Erythroblast (primary cell): Measurements from ENCODE around the gene SLC25A43.
"Not testable (repeated sequence)": the region's sequence is repeated elsewhere in the genome, so short reads cannot be mapped to it uniquely, and the experiment has no call there.

Source experiments
- DNase-seq, 2 experiments: peaks; one replicate each; lab custom pipeline; 2025; lab: John Stamatoyannopoulos, UW
- GATA1 ChIP-seq: IDR thresholded peaks from 2 replicates; pipeline ENCODE4 v1.6.1; 2011; ENCODE audit warnings: low read depth, mild to moderate bottlenecking, control low read depth, low read length, moderate library complexity
- POLR2A ChIP-seq: IDR thresholded peaks from 2 replicates; pipeline ENCODE4 v1.6.1; 2011; ENCODE audit warnings: mild to moderate bottlenecking, low read length

SLC25A43 gene

DNA sequence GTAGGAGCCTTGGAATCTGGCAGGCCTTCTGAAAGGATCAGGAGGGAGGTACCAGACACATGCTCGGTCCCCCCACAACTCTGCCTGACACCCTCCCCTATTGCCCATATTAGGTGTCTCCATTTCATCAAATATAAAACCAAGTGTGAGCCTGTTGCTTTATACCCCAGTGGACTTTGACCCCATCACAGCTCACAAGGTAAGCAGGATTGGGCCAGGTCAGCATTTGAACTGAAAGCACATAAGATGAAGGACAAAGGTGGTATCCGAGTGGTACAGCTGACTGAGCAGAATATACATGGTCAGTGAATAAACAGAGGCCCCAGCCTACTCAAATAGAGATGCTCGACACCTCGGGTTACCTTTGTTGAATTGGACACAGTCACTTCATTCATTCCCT, 20.0 kb downstream of the SLC25A43 start:
- DNase-seq = no peak

DNA sequence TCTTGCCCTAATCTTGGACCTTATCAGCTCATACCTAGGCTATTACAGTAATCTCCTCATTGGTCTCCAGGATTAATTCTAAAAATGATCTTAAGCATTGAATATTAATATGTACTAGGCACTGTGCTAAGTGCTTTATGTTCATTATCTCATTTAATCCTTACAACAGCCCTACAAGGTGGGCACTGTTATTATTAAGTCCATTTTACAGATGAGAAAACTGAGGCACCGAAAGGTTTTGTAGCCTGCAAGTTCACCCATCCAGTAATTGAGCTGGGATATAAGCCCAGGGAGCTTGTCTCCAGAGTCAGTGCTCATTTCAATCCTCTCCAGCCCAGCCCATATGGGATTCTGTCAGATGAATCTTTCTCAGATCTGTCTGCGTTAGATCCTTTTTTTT, 20.8 kb downstream of the SLC25A43 start:
- TF ChIP-seq GATA1 = no peak
- DNase-seq = no peak

More for the DNA sequence above, 20.0 kb downstream of the SLC25A43 start:
- TF ChIP-seq GATA1 = no peak
- no peak for TF ChIP-seq POLR2A

DNA sequence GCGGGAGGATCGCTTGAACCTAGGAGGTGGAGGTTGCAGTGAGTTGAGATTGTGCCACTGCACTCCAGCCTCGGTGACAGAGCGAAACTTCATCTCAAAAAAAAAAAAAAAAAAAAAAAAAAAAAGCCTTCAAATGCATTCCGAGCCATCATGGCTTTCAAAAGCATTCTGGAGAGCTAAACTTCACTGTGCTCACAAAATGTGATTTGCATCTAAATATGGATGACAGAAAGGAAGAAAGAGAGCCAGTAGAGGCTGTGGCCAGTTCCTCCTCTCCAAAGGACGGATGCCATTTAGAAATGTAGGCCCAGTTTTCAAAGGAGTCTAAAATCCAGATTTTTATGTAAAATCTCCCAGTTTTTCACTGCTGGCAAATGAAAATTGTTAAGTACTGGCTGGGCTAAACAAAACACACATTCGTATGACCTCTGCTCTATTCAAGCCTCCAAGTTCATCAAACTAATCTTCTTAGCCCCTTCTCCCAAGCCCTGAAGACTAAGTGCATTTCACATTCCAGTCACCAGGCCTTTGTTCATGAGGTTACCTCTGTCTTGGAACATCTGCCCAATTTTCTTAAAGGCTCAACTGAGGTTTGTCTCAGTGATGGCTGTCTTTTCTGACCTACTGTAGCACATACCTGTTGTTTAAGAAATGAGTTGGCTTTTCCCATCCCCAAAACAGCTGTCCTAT, 22.0 kb downstream of the SLC25A43 start:
- no peak for DNase-seq
- TF ChIP-seq POLR2A = no peak
- no peak for TF ChIP-seq GATA1

DNA sequence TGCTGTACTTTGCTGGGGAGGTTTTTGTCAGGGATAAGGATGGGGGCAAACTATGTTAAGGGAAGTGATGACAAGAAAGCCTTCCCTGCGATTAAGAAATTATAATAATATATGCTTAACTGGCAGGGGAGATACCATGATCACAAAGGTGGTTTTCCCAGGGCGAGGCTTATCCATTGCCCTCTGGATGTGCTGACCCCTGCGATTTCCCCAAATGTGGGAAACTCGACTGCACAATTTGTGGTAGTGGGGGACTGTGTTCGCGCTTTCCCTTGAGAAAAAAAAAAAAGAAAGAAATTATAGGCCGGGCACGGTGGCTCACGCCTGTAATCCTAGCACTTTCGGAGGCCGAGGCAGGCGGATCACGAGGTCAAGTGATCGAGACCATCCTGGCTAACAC, 24.5 kb downstream of the SLC25A43 start:
- no peak for DNase-seq
- TF ChIP-seq GATA1 (no peak), POLR2A (no peak)

DNA sequence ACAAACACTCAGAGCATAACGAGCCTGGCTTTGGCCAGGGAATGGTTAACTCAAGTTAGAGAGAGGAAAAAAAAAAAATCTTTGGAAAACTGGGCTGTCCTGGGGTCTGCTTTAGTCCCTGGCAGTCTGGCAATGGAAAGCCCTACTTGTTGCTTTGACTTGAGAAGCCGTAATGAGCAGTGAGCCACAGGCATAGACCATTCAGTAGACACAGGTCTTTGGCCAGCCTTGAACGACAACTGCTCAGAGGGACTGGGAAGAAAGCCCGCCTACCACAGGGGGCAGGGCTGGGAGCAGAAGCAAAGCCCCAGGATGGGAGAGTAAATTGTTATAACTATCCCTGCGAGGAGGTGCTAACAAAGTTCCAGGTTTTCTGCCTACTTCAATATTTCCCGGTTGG, 25.9 kb downstream of the SLC25A43 start:
- TF ChIP-seq POLR2A (no peak), GATA1 (no peak)
- no peak for DNase-seq

DNA sequence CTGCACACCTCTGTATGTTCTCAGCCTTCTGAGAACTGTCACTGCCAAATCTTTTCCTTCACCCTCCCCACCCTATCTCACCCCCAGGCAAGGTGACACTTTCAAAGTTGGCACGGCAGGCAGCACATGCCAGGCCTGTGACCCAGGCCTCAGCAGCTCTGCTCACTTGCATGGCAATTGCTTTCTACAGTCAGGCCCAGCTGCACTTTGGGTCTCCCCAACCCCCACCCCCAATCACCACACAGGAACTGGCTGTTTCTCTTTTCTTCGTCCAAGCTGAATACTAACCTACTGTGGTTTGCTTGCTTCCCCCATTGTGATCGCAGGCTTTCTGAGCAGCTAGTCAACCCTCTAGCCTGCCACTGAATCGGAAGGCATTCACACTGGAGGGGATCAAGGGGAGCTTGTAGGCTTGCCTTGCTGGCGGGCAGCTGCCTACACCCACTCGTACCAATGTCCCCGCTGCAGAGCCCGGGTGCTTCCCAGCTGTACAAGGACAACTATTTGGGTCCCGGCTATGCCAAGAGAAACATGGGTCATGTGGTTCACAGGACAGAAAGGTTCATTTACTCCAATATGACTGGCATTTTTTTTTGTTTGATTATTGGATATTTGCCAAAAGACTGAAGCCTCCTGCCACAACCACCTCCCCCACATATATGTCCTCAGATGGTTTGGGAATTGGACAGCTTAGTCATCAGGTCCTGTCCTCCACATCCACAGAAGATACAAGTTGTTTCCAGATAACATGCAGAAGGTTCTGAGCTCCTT, 28.1 kb downstream of the SLC25A43 start:
- TF ChIP-seq POLR2A (no peak), GATA1 (no peak)
- DNase-seq = peak; percentile 20 to 33

DNA sequence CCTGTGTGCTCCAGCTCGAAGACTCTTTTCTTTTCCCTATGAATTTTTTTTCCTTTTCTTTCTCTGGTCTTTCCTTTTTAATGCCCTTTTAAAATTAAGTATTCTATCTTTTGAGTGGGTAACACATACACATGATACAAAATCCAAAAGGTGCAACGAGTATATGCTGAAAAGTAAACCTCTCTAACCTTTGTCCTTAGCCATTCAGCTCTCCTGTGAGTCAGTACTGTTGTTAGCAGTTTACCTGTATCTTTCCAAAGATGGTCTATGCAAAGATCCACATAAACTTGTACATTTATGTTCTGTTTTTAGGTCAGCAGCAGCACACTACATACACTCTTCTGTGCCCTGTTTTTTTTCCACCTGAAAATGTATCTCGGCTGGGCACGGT, 28.7 kb downstream of the SLC25A43 start:
- no peak for DNase-seq
- TF ChIP-seq POLR2A = no peak
- TF ChIP-seq GATA1 = no peak

DNA sequence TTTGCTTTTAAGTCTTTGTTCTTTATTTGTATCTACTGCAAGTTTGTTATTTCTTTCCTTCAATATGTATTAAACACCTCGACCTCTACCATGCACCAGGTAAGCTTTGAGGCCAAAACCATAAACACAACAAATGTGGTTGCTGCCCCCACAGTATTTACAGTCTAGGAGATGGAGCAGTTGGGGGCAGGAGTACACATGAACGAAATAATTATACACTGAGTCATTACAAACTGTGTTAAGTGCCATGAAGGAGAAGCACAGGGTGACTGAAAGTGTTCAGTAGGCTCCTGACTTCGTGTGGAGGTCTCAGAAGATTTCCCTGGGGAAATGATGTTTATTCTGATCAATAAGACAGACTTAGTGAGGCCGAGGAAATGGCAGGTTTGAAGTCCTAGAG, 30.3 kb downstream of the SLC25A43 start:
- no peak for DNase-seq
- TF ChIP-seq GATA1 (no peak), POLR2A (no peak)

DNA sequence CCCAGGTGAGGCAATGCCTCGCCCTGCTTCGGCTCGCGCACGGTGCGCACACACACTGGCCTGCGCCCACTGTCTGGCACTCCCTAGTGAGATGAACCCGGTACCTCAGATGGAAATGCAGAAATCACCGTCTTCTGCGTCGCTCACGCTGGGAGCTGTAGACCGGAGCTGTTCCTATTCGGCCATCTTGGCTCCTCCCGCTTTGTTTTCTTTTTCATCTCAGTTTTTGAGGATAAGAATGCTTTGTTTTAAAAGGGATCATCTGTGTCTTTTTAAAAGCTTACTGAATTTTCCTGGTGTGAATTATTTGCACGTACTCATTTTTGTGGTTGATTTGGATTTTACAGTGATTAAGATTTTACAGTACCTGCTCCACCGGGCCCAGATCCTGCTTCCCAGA, 42.2 kb downstream of the SLC25A43 start:
- not testable (repeated sequence) for DNase-seq

DNA sequence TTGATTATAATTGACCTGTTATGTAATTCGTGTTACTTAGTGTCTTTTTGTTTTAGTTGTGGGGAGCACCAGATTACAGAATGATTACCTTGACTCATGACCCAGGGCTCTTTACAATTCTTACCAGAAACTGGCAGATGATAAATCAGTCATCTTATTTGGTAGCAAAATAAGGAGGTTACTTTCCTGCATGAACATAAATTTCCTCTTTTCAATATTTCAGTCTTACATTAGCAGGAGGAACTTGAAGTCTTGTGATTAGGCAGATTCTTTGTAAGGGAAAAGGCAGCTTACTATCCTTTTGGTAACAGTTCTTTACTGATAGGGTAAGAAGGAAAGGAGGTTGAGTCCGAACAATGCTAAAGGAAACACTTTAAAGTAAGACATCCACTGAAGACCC, 43.1 kb downstream of the SLC25A43 start:
- no peak for TF ChIP-seq POLR2A
- TF ChIP-seq GATA1 = no peak
- no peak for DNase-seq

DNA sequence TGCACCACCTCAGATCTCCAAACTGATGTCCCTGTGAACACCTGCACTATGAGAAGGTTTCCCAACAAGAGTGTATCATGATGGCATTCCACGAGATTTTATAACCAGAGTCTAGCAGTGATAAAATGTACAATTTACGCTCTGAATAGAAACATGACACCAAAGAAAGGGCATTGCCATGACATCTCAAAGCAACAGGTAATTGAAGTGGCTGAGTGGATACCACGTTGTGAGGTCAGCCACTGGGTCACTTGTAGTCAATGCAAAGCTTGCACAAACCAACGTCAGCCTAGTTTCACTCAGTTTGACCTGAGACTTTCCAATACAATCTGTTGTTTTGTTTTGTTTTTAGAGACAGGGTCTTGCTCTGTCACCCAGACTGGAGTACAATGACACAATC, 54.1 kb downstream of the SLC25A43 start:
- DNase-seq = no peak
- TF ChIP-seq GATA1 = no peak
- no peak for TF ChIP-seq POLR2A

DNA sequence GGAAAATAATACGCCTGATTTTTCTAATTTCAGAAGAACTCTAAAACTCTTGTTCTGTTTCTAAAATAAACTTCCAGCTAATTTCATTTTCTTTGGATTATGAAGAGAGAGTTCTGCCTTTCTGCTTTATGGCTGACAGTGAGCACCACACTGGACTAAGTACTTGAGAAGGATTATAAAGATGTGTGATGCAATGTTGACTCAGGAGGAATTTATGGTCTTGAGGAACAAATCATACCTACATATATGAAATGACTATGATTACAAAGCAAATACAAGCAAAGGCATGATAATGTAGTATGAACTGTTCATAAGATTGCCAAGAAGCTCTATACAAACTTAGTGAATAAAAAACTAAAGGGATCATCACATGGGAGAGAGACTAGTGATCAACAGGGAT, 56.1 kb downstream of the SLC25A43 start:
- TF ChIP-seq GATA1 (no peak), POLR2A (no peak)
- DNase-seq = no peak

DNA sequence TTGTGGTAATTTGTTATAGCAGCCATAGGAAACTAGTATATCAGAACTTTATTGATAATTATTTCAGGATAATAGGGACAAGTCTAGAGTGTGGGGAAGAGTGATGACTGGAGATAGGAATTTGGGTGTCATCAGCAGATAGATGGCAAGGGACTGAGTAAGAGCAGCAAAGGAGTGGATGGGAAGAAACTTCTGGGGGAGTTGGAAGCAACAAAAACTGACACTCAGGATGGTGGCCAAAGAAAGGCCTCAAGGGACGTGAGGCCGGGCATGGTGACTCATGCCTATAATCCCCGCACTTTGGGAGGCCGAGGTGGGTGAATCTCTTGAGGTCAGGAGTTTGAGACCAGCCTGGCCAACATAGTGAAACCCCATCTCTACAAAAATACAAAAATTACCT, 60.0 kb downstream of the SLC25A43 start:
- no peak for DNase-seq
- TF ChIP-seq POLR2A (no peak), GATA1 (no peak)

DNA sequence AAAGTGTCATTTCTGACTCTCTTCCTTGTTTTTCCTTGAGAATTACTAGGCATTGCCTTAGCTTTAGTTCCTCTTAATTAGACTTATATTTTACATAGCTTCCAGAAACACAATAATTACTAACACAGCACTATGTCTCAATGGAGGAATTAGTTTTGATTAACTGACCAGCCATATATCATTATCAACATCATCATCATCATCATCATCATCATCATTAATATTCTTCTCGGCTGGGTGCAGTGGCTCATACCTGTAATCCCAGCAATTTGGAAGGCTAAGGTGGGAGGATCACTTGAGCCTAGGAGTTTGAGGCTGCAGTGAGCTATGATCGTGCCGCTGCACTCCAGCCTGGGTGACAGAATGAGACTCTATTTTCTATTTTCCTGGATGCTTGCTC, 66.4 kb downstream of the SLC25A43 start:
- TF ChIP-seq GATA1 (no peak), POLR2A (no peak)
- no peak for DNase-seq

DNA sequence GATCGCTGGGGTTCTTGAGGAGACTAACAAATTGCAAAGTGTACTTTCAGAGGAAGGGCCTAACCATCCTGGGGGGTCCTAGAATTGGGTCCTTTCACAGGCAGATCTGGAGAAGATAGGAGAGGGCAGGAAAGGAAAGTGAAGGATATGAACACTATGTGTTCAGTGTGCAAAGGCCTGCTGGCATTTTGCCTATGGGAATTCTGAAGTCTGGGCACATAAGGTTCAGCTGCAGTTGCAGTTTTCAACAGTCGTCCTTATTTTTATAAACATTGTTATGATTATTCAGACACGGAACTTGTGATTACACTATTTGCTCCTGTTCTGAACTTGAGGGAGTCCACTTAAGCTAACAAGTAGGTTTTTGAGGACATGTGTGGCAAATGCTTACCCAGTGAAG, 67.8 kb downstream of the SLC25A43 start:
- no peak for DNase-seq
- TF ChIP-seq POLR2A (no peak), GATA1 (no peak)

DNA sequence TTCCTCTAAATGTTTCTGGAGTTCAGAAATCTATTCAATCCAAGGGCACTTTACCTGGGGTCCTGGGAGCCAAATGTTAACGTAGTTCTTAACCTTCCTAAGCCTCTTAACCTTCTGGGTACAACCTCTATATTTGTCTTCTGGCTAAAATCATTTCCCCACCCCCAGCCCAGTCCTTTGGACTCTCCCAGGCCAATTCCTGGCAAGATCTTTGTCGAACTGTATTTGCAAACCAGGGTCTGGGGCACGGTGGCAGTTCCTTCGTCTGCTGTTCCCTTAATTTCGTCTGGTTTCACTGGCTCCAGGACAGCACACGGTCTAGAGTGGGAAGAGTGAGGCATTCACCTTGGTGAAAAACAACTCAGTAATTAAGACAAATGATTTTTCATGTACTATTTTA, 68.3 kb downstream of the SLC25A43 start:
- no peak for DNase-seq
- TF ChIP-seq GATA1 (no peak), POLR2A (no peak)
